ENCODE results near the gene TWNK.

DNA sequence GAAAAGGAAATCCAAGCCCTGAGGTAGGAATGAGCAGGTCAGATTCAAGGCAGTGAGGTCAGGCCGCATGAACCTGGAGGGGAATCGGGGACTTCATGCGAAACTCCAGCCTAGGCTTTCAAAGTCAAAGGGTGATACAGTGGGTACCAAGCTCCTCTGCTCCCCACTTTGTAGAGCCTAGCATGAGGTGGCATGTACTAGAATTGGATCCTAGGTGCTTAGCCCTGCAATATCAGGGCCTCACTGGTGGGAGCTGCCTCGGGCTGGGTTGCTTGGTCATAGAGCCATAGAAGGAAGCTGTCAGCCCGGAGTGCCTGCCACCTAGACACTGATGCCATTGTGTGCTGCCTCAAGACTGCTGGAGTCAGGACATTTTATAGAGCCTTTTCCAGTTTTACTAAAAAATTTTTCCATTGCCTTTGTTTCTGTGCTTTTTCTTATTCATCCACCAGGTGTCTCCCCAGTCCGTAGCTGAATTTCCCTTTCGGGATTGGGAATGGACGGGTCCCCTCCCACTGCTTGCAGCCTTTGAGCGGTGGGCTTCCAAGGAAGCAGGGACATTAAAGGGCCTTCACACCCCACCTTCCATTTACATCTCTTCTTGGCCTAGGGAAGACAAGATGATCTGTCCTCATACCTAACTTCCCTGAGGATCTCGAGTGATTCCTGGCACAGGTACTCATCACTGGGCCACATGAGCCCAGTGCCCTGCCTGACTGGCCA lies 6.8 kb downstream of the TWNK start:
- TF ChIP-seq, protein P1, sequence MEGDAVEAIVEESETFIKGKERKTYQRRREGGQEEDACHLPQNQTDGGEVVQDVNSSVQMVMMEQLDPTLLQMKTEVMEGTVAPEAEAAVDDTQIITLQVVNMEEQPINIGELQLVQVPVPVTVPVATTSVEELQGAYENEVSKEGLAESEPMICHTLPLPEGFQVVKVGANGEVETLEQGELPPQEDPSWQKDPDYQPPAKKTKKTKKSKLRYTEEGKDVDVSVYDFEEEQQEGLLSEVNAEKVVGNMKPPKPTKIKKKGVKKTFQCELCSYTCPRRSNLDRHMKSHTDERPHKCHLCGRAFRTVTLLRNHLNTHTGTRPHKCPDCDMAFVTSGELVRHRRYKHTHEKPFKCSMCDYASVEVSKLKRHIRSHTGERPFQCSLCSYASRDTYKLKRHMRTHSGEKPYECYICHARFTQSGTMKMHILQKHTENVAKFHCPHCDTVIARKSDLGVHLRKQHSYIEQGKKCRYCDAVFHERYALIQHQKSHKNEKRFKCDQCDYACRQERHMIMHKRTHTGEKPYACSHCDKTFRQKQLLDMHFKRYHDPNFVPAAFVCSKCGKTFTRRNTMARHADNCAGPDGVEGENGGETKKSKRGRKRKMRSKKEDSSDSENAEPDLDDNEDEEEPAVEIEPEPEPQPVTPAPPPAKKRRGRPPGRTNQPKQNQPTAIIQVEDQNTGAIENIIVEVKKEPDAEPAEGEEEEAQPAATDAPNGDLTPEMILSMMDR (IDR thresholded peaks at IDR 0.05) = peak; percentile 43 to 87 (median 68)
- TF ChIP-seq POLR2A (IDR thresholded peaks at IDR 0.05) = no peak

Measured in heart left ventricle (tissue), 13 donors.